HG02970 (cell line): Measurements from ENCODE around the gene PEX11G.

ENCODE experiments used
- ATAC-seq: cut with Tn5 transposase; IDR thresholded peaks from one replicate; pipeline ENCODE4 v1.9.1; 2021; ENCODE audit warnings: mild to moderate bottlenecking, moderate library complexity, moderate number of reproducible peaks; ENCODE audit not compliant: unreplicated experiment, low FRiP score

Gene PEX11G

DNA sequence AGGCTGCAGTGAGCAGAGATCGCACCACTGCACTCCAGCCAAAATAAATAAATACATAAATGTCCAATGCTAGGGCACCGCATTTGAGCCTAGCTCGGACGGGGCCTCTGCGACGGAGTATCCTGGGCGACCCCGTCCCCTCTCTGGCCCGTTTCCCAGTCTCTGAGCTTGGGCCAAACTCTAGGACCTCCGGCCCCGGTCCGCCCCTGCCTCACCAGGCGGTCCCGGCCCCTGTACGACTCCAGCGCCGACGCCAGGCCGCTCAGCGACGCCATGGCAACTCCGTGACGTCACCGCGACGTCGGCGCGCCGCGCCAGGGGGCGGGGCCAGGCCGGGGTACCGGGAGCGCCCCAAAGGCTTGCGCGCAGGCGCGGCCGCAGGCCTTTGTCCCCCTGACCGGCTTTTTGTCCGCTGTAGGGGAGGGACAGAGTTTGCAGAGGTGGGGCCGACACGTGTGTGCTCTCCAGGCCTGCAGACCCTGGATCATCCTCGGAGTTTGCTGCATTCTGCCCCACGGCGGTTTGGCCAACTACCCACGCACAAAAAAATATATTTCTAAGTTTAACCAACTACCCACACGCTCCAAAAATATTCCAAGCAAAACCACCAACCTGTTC lies at the start of gene PEX11G:
PEX11G (minus strand) TSS at position 300 of the 618 bp plus-strand sequence; CDS start at position 275, 25 bp downstream.
- no peak for ATAC-seq

- peak; percentile 10 for ATAC-seq
Observed at GRCh38 chr19:7535998-7536695, 47.3 kb upstream of the PEX11G start.

DNA sequence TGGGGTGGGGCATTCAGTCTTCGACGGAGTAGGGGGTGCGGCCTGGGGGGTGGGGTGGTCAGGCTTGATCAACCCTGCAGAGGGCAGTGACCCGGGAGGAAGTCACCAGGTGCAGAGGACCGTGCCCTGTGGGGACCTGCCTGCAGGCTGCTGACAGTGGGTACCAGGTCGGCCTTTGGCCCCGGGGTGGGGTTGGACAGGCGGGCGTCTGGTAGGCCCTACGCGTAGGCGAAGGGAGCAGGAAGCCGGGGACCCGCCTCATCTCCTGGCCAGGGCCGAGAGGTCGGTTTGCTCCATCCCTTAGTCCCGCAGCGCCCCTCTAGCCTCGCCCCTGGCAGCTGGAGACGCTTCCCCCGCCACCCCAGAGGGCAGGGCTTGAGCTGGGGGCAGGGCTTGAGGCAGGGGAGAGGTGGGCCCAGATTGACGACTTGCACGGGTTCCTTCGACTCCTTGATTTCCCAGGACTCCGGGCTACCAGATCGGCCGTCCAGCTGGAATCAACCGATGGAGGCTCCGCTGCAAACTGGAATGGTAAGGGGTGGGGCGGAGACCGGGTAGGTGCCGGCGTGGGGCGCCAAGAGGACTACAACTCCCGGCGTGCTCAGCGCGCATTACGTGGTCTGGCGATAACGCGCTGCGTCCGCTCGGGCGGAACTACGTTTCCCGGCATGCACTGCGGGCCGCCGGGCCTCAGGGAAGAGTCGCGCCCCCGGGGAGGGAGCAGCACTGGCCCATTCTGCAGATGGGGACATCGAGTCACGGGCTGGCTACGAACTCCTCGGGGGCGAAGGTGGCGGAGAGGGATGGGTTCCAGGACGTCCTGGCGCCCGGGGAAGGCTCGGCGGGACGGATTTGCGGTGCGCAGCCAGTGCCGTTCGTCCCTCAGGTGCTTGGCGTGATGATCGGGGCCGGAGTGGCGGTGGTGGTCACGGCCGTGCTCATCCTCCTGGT lies 46.5 kb upstream of the PEX11G start, which contains the start of gene PNPLA6:
PNPLA6 (plus strand) TSS at position 671 of the 951 bp plus-strand sequence; CDS start at position 743, 72 bp downstream.
- ATAC-seq = peak; percentile 73

DNA sequence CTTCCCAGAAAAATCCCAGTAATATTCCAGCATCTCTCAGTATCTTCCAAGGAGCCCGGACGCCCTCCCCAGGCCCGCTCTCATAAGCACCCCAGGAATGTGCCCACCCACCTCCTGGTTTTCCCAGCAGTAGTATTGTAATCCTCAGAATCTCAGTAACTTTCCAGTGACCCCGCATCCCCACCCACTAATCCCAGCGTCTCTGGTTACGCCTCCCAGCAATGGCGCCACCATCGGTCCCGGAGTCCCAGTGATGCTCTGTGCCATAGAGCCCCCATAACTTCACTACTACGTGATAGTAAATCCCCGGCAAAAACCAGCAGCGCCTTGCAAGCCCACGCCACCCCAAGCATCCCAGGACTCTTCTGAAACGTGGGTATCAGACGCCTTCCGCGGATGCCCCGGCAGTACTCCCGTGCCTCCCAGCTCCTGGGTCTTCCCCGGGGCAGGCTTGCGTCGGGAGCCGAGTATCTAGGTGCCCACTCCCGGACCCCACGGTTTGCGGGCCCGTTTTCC lies 45.8 kb upstream of the PEX11G start:
- ATAC-seq = no peak

DNA sequence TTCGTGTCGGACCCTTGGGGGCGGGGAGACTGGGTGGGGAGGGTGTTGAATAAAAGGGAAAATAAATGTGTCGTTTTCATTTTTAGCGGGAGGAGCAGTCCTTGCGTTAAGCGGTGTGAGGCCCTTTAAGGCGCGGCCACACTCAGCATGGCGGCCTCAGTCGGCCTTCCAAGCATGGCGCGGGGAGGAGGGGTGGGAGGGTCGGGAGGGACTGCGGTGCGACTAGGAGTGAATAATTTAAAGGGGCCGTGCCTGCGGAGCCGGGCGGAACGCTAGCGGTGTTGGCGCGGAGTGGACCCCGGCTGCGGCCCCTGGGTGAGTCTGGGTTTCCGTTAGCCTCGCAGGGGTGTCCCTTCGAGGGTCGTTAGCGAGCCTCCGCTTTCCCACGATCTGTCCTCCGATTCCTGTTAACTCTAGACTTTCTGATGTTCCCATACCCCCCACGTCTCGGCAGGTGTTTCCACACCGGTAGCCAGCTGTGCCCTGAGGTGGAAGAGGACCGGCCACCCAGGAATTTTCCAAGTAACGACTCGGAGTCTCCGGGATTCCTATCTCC lies 45.2 kb upstream of the PEX11G start:
- no peak for ATAC-seq

GRCh38 chr19:7533281-7533885 lies 44.5 kb upstream of the PEX11G start:
- ATAC-seq = no peak

GRCh38 chr19:7529610-7530490 lies 41.0 kb upstream of the PEX11G start:
- ATAC-seq = no peak

GRCh38 chr19:7529246-7529600 lies 40.4 kb upstream of the PEX11G start:
- ATAC-seq = no peak

DNA sequence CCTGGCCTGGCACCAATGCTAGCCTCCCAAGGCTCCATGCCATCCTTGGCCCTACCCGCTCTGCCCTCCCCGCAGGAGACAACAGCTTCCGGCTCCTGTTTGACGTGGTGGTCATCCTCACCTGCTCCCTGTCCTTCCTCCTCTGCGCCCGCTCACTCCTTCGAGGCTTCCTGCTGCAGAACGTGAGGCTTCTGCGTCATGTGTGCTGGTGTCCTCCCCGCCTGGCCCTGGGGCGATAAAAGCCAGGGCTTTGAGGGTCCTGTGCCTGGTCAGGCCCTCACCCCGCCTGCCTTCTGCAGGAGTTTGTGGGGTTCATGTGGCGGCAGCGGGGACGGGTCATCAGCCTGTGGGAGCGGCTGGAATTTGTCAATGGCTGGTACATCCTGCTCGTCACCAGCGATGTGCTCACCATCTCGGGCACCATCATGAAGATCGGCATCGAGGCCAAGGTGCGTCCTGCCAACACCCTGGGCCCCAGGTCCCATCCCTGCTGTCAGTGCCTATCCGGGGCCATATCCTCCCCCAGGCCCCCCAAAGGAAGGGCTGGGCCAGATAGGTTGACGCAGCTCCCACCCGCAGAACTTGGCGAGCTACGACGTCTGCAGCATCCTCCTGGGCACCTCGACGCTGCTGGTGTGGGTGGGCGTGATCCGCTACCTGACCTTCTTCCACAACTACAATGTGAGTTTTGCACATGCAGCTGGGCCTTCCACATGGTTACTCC lies 39.8 kb upstream of the PEX11G start:
- ATAC-seq = no peak

GRCh38 chr19:7528192-7528519 lies 39.3 kb upstream of the PEX11G start:
- ATAC-seq = no peak

DNA sequence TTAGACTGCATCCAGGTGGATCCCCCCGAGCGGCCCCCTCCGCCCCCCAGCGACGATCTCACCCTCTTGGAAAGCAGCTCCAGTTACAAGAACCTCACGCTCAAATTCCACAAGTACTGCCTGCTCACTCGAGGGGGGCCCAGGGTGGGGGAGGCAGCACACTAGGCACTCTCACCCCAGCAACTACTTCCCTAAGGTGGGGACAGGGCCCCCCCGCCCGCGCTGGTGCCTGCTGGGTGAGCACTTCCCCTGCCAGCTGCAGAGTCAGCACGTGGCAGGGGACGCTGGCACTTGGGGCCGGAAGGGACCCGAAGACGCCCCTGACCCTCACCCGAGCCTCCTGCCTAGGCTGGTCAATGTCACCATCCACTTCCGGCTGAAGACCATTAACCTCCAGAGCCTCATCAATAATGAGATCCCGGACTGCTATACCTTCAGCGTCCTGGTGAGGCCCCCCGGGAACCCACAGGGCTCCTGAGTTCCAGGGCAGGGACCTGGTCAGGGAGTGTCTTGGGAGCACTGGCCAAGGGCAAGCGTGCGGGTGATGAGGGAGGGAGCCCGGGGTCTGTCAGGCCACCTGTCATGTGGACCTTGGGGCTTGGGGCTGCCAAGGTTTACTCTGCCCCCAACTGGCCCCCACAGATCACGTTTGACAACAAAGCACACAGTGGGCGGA lies 38.8 kb upstream of the PEX11G start:
- no peak for ATAC-seq

DNA sequence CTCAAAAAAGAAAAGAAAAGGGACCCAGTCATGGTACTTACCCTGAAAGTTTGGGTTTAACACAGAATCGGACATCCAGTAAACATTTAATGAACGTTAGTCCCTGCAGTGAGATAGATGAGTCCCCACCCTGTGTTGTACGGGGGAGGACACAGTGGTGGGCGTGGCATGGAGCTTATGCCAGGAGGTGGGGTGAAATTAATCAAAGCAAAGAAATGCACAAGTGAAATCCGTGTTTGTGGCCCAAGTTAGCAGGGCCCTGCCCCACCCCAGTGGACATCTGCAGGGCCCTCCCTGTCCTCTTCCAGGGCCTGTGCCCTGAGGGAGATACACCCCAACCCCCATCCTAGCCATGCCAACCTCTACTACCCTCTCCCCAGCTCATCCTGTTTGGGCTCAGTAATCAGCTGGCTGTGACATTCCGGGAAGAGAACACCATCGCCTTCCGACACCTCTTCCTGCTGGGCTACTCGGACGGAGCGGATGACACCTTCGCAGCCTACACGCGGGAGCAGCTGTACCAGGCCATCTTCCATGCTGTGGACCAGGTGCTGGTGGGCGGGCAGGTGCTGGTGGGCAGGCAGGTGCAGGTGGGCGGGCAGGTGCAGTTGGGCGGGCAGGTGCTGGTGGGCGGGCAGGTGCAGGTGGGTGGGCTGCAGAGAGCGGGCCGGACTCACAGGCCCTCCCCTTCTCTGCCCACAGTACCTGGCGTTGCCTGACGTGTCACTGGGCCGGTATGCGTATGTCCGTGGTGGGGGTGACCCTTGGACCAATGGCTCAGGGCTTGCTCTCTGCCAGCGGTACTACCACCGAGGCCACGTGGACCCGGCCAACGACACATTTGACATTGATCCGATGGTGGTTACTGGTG lies 37.5 kb upstream of the PEX11G start:
- ATAC-seq = no peak

DNA sequence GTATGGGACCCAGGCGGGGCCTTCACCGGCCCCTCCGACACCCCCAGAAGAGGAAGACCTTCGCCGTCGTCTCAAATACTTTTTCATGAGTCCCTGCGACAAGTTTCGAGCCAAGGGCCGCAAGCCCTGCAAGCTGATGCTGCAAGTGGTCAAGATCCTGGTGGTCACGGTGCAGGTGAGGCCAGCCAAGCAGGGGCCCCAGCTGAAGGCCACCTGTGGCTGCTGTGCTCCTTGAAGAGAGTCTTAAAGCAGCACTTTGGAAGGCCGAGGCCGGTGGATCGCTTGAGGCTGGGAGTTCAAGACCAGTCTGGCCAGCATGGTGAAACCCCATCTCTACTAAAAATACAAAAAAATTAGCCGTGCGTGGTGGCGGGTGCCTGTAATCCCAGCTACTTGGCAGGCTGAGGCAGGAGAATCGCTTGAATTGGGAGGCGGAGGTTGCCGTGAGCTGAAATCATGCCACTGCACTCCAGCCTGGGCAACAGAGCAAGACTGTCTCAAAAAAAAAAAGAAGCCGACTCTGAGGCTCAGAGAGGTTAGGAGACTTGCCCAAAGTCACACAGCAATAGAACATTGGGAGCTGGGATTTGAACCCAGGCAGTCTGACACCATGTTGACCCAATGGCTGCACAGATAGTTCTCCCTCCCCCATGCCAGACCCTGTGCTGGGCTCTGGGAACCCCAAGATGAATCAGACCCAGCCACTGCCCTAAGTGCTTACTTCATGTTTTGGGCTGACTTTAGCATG lies 36.3 kb upstream of the PEX11G start:
- no peak for ATAC-seq

- no peak for ATAC-seq
Observed at GRCh38 chr19:7524523-7524922, 35.7 kb upstream of the PEX11G start.

DNA sequence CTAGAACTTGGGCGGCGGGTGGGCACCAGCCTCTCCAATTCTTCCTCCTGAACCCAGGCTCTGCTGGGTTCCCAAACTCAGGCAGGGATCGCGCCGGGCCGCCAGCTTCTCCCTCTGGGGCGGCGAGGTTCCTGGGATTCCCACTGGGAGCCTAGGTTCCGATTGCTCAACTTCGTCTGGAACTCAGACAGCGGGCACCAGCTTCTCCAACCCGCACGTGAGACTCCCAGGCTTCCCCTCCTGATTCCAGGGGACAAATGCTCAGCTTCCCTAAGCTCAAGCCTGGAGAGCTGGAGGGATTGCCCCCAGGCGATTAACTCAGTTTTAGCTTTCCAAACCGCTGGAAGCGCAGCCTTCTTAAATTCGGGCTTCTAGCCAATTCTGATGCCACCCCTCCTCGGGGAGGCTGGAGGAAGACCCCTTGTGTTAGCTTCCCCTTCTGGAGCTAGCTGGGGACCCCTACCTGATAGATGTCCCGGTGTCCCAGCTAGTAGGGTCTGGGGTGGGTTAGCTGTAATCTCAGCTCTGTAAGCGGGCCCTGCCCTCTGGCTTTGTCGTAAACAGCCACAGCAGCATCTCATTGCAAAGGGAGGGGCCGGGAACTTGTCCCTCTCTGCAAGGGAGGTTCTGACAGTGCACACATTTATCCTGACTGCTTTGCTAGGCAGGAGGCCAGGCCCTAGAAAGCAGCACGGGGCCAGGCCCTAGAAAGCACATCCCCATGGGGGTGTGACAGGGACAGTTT lies 34.3 kb upstream of the PEX11G start:
- ATAC-seq = no peak
